Left lung (tissue), 10 donors: Measurements from ENCODE around the gene TCF12. TPM values are rescaled to one million over a fixed set of nuclear protein-coding genes. Genes with fewer than 3 reads are reported as not detected.
"Not testable (repeated sequence)": the region's sequence is repeated elsewhere in the genome, so short reads cannot be mapped to it uniquely, and the experiment has no call there.

Source experiments
- ATAC-seq: fragments of 200-7000 bp; cut with Tn5 transposase; one replicate; pipeline ENCODE4 v1.9.1; 2020; ENCODE audit warnings: moderate library complexity
- DNase-seq, 4 donors: peaks; one replicate each; pipeline ENCODE4 v3.0.0-alpha.2; 2013 to 2020
- H3K27ac ChIP-seq, 2 donors: fragments of 200-600 bp; sonication (generic) in 1 of 2; one replicate each; pipeline versions ENCODE4 v1.5.0 to v1.8.0; 2020 to 2021
- H3K27me3 ChIP-seq, 2 donors: fragments of 200-600 bp; sonication (generic) in 1 of 2; one replicate each; pipeline versions ENCODE4 v1.5.0 to v1.8.0; 2020 to 2021
- H3K36me3 ChIP-seq, 2 donors: fragments of 200-600 bp; sonication (generic) in 1 of 2; one replicate each; pipeline versions ENCODE4 v1.5.0 to v1.8.0; 2020 to 2021
- H3K4me1 ChIP-seq, 2 donors: fragments of 200-600 bp; one replicate each; pipeline ENCODE4 v1.8.0; 2021
- H3K4me3 ChIP-seq, 2 donors: fragments of 200-600 bp; sonication (generic) in 1 of 2; one replicate each; pipeline versions ENCODE4 v1.5.0 to v1.8.0; 2020 to 2021; ENCODE audit warnings: mild to moderate bottlenecking in 1 of 2
- H3K9me3 ChIP-seq, 2 donors: fragments of 200-600 bp; sonication (generic) in 1 of 2; one replicate each; pipeline versions ENCODE4 v1.5.0 to v1.8.0; 2020 to 2021
- CTCF ChIP-seq, 2 donors: fragments of 200-600 bp; sonication (generic) in 1 of 2; IDR thresholded peaks; one replicate each; pipeline versions ENCODE4 v1.5.0 to v1.8.0; 2021; ENCODE audit warnings: antibody characterized with exemption in 2 of 2
- intact Hi-C, 2 donors: fragments of 100-400 bp; cut with DNase I; formaldehyde crosslinking; loops; one replicate each; pipeline versions ENCODE4 v1.11.2 to v1.14.2; 2022
- polyA plus RNA-seq, 6 donors: library from polyadenylated mRNA; unstranded; fragments of 120-200 nt; gene quantifications; one replicate each; pipeline ENCODE4 v1.2.1, GENCODE V29; 2013; ENCODE audit not compliant: insufficient read length in 6 of 6
- total RNA-seq, 2 donors: library from RNA; stranded (reverse); fragmentation: NEBNext Ultra II Directional; extraction: Animal tissue kit (Norgen Biotek cat#: 25700); gene quantifications; one replicate each; pipeline ENCODE4 v1.2.1, GENCODE V29; 2021
- donor health status: DM: no; HTN: yes; CAD: no.
- donor health status: DM: no; HTN: no; CAD: no.

Gene TCF12
- total and polyA plus RNA-seq, 8 donors = 106 to 148 (median 130) TPM

- Histone ChIP-seq H3K36me3 (peaks cover 0 to 11% of the 10 kb centered on the region in 2 donors), H3K4me1 (peaks cover 24 to 70% of the 10 kb centered on the region in 2 donors), H3K27ac (no peak overlapping the region), H3K9me3 (no peaks in the 10 kb centered on the region), H3K27me3 (no peaks in the 10 kb centered on the region), H3K4me3 (no peak overlapping the region)
- TF ChIP-seq CTCF (IDR thresholded peaks at IDR 0.05) = no peak
- ATAC-seq (peak; percentile 56), DNase-seq (no peak)
- intact Hi-C loops = no loop called here
Observed at GRCh38 chr15:56927816-56928215, 9.4 kb downstream of the TCF12 start.

GRCh38 chr15:56929399-56929798, 11.0 kb downstream of the TCF12 start:
- H3K4me3 ChIP-seq = no peak overlapping the region
- no peaks in the 10 kb centered on the region for H3K9me3 ChIP-seq
- intact Hi-C loops = no loop called here
- H3K36me3 ChIP-seq = peaks cover 0 to 11% of the 10 kb centered on the region in 2 donors
- H3K4me1 ChIP-seq = peaks cover 21 to 61% of the 10 kb centered on the region in 2 donors
- ATAC-seq (no peak), DNase-seq (no peak)
- TF ChIP-seq CTCF (IDR thresholded peaks at IDR 0.05) = no peak
- H3K27ac ChIP-seq = no peak overlapping the region
- H3K27me3 ChIP-seq = no peaks in the 10 kb centered on the region

- Histone ChIP-seq H3K4me3 (no peak overlapping the region), H3K9me3 (no peaks in the 10 kb centered on the region), H3K4me1 (peaks cover 21 to 62% of the 10 kb centered on the region in 2 donors), H3K27me3 (no peaks in the 10 kb centered on the region), H3K27ac (no peak overlapping the region), H3K36me3 (peaks cover 0 to 11% of the 10 kb centered on the region in 2 donors)
- intact Hi-C loops = no loop called here
- DNase-seq = no peak
- ATAC-seq = no peak
- no peak for TF ChIP-seq CTCF (IDR thresholded peaks at IDR 0.05)
Observed at GRCh38 chr15:56929933-56930332, 11.5 kb downstream of the TCF12 start.

GRCh38 chr15:56930669-56931313, 12.3 kb downstream of the TCF12 start:
- Histone ChIP-seq H3K4me3 (no peak overlapping the region), H3K36me3 (peaks cover 0 to 10% of the 10 kb centered on the region in 2 donors), H3K9me3 (no peaks in the 10 kb centered on the region), H3K4me1 (peaks cover 21 to 62% of the 10 kb centered on the region in 2 donors), H3K27me3 (no peaks in the 10 kb centered on the region), H3K27ac (no peak overlapping the region)
- ATAC-seq = no peak
- no peak for DNase-seq
- intact Hi-C loops = no loop called here
- no peak for TF ChIP-seq CTCF (IDR thresholded peaks at IDR 0.05)

DNA sequence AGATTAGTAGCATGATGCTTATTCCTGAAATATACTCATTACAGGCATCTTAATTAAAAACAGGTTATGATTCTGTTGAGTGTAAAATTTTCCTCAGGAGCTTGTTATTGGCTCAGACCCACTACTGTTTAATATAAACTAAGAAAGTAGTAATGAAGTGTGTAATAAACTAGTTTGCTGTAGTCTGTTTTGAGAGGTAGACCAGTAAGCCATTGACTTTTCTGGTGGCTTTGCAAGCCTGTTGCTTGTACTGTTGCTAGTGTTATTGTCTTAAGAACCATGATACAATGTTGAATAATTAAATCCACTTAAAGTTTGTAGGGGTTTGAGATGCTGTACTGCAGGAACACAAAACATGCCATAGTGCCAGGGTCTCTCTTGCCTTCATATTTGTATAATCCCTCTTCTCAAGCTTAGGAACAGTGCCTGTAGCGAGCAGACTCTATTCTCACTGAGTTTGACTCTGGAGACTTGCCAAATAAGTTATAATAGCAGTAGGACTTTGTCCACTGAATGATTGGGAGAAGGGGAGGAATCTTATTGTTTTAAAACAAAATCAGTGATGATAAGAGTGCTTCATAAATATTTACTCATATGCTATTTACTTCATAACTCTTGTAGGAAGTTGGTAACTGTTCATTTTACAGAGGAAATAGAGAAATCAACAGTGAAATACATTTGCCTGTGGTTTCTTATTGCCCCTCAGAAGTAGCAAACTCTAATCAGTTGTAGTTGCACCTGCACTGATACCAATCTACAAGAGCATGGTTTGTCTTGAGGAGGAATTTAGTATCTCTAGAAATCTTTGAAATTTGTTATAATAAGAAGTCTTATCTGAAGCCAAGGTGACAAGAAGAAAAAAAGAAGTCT, 13.4 kb downstream of the TCF12 start:
- H3K27ac ChIP-seq = no peak overlapping the region
- H3K4me3 ChIP-seq = no peak overlapping the region
- peaks cover 21 to 57% of the 10 kb centered on the region in 2 donors for H3K4me1 ChIP-seq
- no peaks in the 10 kb centered on the region for H3K9me3 ChIP-seq
- intact Hi-C loops = no loop called here
- ATAC-seq (no peak), DNase-seq (peak in 1 of 4 donors; percentile 25)
- H3K36me3 ChIP-seq = peaks cover 0 to 3% of the 10 kb centered on the region in 2 donors
- no peaks in the 10 kb centered on the region for H3K27me3 ChIP-seq
- no peak for TF ChIP-seq CTCF (IDR thresholded peaks at IDR 0.05)

GRCh38 chr15:56932509-56932868, 14.0 kb downstream of the TCF12 start:
- H3K4me3 ChIP-seq, H3K27me3 ChIP-seq, H3K36me3 ChIP-seq, H3K9me3 ChIP-seq, H3K27ac ChIP-seq, intact Hi-C loops, ATAC-seq, DNase-seq: not testable (repeated sequence)
- H3K4me1 ChIP-seq = peaks cover 21 to 51% of the 10 kb centered on the region in 2 donors
